ENCODE results near the gene UROS. TPM values are rescaled to one million over a fixed set of nuclear protein-coding genes. Genes with fewer than 3 reads are reported as not detected.

UROS gene
- total and polyA plus RNA-seq, 10 of the 15 experiments (the other 5 are each of a cell fraction or from before 2014, with no cell fraction given): 4.3 to 112 (median 64.5) TPM

GRCh38 chr10:125797994-125798662, 24.9 kb downstream of the UROS start:
- Histone ChIP-seq H3K4me1 (ENCODE audit: control insufficient read depth, insufficient read depth, low read length) (no peaks in the 10 kb centered on the region), H3K36me3 (ENCODE audit: control insufficient read depth in 2 of 2, insufficient read depth in 2 of 2, low read length in 1 of 2) (peaks cover 0 to 12% of the 10 kb centered on the region in 2 experiments), H3K79me2 (ENCODE audit: control insufficient read depth, insufficient read depth, low read length) (no peaks in the 10 kb centered on the region), H2AFZ (ENCODE audit: control insufficient read depth, low read depth, low read length) (no peak overlapping the region), H3K4me3 (no peak overlapping the region), H3K27me3 (replicated peaks in 1 of 2; ENCODE audit: control insufficient read depth in 2 of 2, insufficient read depth in 2 of 2, low read length in 1 of 2) (no peaks in the 10 kb centered on the region), H3K9me3 (replicated peaks; ENCODE audit: control insufficient read depth, insufficient read depth, low read length) (no peaks in the 10 kb centered on the region), H3K27ac (ENCODE audit: control insufficient read depth, insufficient read depth) (no peak overlapping the region), H4K20me1 (ENCODE audit: control insufficient read depth, insufficient read depth) (no peaks in the 10 kb centered on the region), H3K4me2 (ENCODE audit: control insufficient read depth, insufficient read depth) (no peak overlapping the region), H3K9ac (ENCODE audit: control insufficient read depth, insufficient read depth, low read length) (no peak overlapping the region)
- FAIRE-seq: no peak
- 70% methylated on average over 5 of the region's 5 CpGs for WGBS (ENCODE audit: insufficient coverage, insufficient replicate concordance, low lambda C conversion rate, missing lambda C conversion rate)
- POLR2A ChIA-PET: no interaction called here
- ATAC-seq: no peak
- RAD21 ChIA-PET (ENCODE audit: unreplicated experiment): no interaction called here
- SMC1A ChIA-PET (ENCODE audit: uncharacterized antibody, unreplicated experiment): interaction anchor here (0.7 kb wide), 1 partner anchor 25 kb away, joined by 3 read pairs; the partner anchor contains the start of genes BCCIP and UROS
- in situ Hi-C loops (cut with MboI): no loop called here
- CTCF ChIA-PET: no interaction called here
- intact Hi-C loops (cut with micrococcal nuclease; ENCODE audit: unreplicated experiment): no loop called here
- BruUV-seq (replicated peaks): no TSS peak
- TF ChIP-seq IKZF2 (IDR thresholded peaks at IDR 0.05): no peak
- TF ChIP-seq RELA (IDR thresholded peaks at IDR 0.05; ENCODE audit: borderline replicate concordance, partially characterized antibody): no peak
- TF ChIP-seq NR2C1 (IDR thresholded peaks at IDR 0.05): no peak
- no peak for TF ChIP-seq PAX8 (IDR thresholded peaks at IDR 0.05)
- no peak for TF ChIP-seq ZNF622 (IDR thresholded peaks at IDR 0.05)
- no peak for TF ChIP-seq ZNF384 (IDR thresholded peaks at IDR 0.05; ENCODE audit: borderline replicate concordance, low read depth, low read length)
- TF ChIP-seq NBN (IDR thresholded peaks at IDR 0.05): no peak
- DNase-seq (ENCODE audit: low read depth, low spot score): no peak

- in situ Hi-C loops (cut with MboI): no loop called here
- no peak overlapping the region for H3K4me2 ChIP-seq (ENCODE audit: control insufficient read depth, insufficient read depth)
- H3K27ac ChIP-seq (ENCODE audit: control insufficient read depth, insufficient read depth): no peak overlapping the region
- H3K4me3 ChIP-seq: no peak overlapping the region
- BruUV-seq (replicated peaks): no TSS peak
- ATAC-seq (no peak), DNase-seq (ENCODE audit: low read depth, low spot score) (no peak), FAIRE-seq (no peak)
- H3K9me3 ChIP-seq (replicated peaks; ENCODE audit: control insufficient read depth, insufficient read depth, low read length): no peaks in the 10 kb centered on the region
- no peaks in the 10 kb centered on the region for H3K79me2 ChIP-seq (ENCODE audit: control insufficient read depth, insufficient read depth, low read length)
- no peaks in the 10 kb centered on the region for H4K20me1 ChIP-seq (ENCODE audit: control insufficient read depth, insufficient read depth)
- POLR2A ChIA-PET: interaction anchor here (0.7 kb wide), 1 partner anchor 34 kb away, joined by 5 read pairs; no protein-coding TSS in a partner anchor
- SMC1A ChIA-PET (ENCODE audit: uncharacterized antibody, unreplicated experiment): interaction anchor here (0.7 kb wide), 1 partner anchor 26 kb away, joined by 3 read pairs; the partner anchor contains the start of genes BCCIP and UROS
- RAD21 ChIA-PET (ENCODE audit: unreplicated experiment): no interaction called here
- H3K9ac ChIP-seq (ENCODE audit: control insufficient read depth, insufficient read depth, low read length): no peak overlapping the region
- no peak overlapping the region for H2AFZ ChIP-seq (ENCODE audit: control insufficient read depth, low read depth, low read length)
- intact Hi-C loops (cut with micrococcal nuclease; ENCODE audit: unreplicated experiment): no loop called here
- no peaks in the 10 kb centered on the region for H3K4me1 ChIP-seq (ENCODE audit: control insufficient read depth, insufficient read depth, low read length)
- CTCF ChIA-PET: interaction anchor here (0.8 kb wide), 1 partner anchor 72 kb away, joined by 3 read pairs; no protein-coding TSS in a partner anchor
- WGBS (ENCODE audit: insufficient coverage, insufficient replicate concordance, low lambda C conversion rate, missing lambda C conversion rate): 95% methylated on average over 8 of the region's 8 CpGs
- peaks cover 2 to 9% of the 10 kb centered on the region in 2 experiments for H3K36me3 ChIP-seq (ENCODE audit: control insufficient read depth in 2 of 2, insufficient read depth in 2 of 2, low read length in 1 of 2)
- no peaks in the 10 kb centered on the region for H3K27me3 ChIP-seq (replicated peaks in 1 of 2; ENCODE audit: control insufficient read depth in 2 of 2, insufficient read depth in 2 of 2, low read length in 1 of 2)
- TF ChIP-seq STAT1 (conservative IDR thresholded peaks at IDR 0.05): no peak
- no peak for TF ChIP-seq NR2C2 (IDR thresholded peaks at IDR 0.05; ENCODE audit: borderline replicate concordance, control insufficient read depth, insufficient read length, low read depth)
- TF ChIP-seq EZH2 (IDR thresholded peaks at IDR 0.05; ENCODE audit: borderline replicate concordance, control insufficient read depth, low read depth, low read length): no peak
- no peak for TF ChIP-seq ASH2L (IDR thresholded peaks at IDR 0.05; ENCODE audit: borderline replicate concordance, low read depth)
- no peak for TF ChIP-seq MAX (IDR thresholded peaks at IDR 0.05; ENCODE audit: low read depth, low read length)
- no peak for TF ChIP-seq ZNF687 (IDR thresholded peaks at IDR 0.05)
- no peak for TF ChIP-seq SMC3 (IDR thresholded peaks at IDR 0.05; ENCODE audit: borderline replicate concordance, low read length)
Observed at GRCh38 chr10:125797424-125797823, 25.6 kb downstream of the UROS start.

All from GM12878 (cell line).